Sigmoid colon (tissue), 7 donors: ENCODE results near the gene SERPINB1. TPM values are rescaled to one million over a fixed set of nuclear protein-coding genes. Genes with fewer than 3 reads are reported as not detected.
A peak's percentile ranks its signal among the peaks of the same experiment; 100 is the strongest.

ENCODE experiments used
- DNase-seq: peaks from one replicate; pipeline ENCODE4 v3.0.0-alpha.2; 2019
- H3K27ac ChIP-seq, 4 donors: fragments of 200-600 bp; sonication (generic); one replicate each; pipeline ENCODE4 v1.5.1; 2016 to 2019; ENCODE audit warnings: mild to moderate bottlenecking in 1 of 4
- H3K27me3 ChIP-seq, 3 donors: fragments of 200-600 bp; sonication (generic); one replicate each; pipeline ENCODE4 v1.5.1; 2019; ENCODE audit warnings: mild to moderate bottlenecking in 1 of 3
- H3K36me3 ChIP-seq, 4 donors: fragments of 200-600 bp; sonication (generic); one replicate each; pipeline ENCODE4 v1.5.1; 2016 to 2019
- H3K4me1 ChIP-seq, 4 donors: fragments of 200-600 bp; sonication (generic); one replicate each; pipeline ENCODE4 v1.5.1; 2017 to 2019
- H3K4me3 ChIP-seq, 4 donors: fragments of 200-600 bp; sonication (generic); one replicate each; pipeline ENCODE4 v1.5.1; 2017 to 2019; ENCODE audit warnings: mild to moderate bottlenecking in 2 of 4, moderate library complexity in 1 of 4
- H3K9me3 ChIP-seq, 4 donors: fragments of 200-600 bp in 3 of 4; sonication (generic) in 3 of 4; one replicate each; pipeline versions ENCODE4 v1.5.1 to v1.6.1; 2013 to 2019
- EP300 ChIP-seq, 4 donors: sonication (generic); formaldehyde crosslinking; IDR thresholded peaks; one replicate each; pipeline ENCODE4 v1.6.1; 2017; ENCODE audit warnings: antibody characterized with exemption in 4 of 4
- POLR2A ChIP-seq, 2 donors: fragments of 450-650 bp; IDR thresholded peaks; one replicate each; pipeline ENCODE4 v1.6.1; 2016; ENCODE audit warnings: antibody characterized with exemption in 2 of 2, mild to moderate bottlenecking in 2 of 2, moderate library complexity in 2 of 2
- POLR2AphosphoS5 ChIP-seq, 4 donors: sonication (generic); formaldehyde crosslinking; IDR thresholded peaks; one replicate each; pipeline ENCODE4 v1.6.1; 2017; ENCODE audit warnings: antibody characterized with exemption in 4 of 4
- WGBS, 2 donors: extraction: QIAGEN DNeasy Blood & Tissue Kit; methylation state at CpG; one replicate each; pipeline ENCODE4 v1.1.7; 2013; 5-methylcytosine and 5-hydroxymethylcytosine counted together
- intact Hi-C: fragments of 100-400 bp; cut with DNase I; formaldehyde crosslinking; loops from one replicate; pipeline ENCODE4 v1.15.1; 2023
- polyA plus RNA-seq, 3 donors: library from polyadenylated mRNA; stranded (reverse); fragments of 200-250 nt; gene quantifications; one replicate each; pipeline ENCODE4 v1.2.3, GENCODE V29; 2013
- total RNA-seq, 4 donors: library from RNA; depleted of rRNA; stranded (reverse); fragments of >200 nt; gene quantifications; one replicate each; pipeline ENCODE4 v1.1.0, GENCODE V29; 2016
- TF ChIP-seq, protein P1 (sequence below), 4 experiments: fragments of 450-650 bp in 3 of 4; fragments of 200-600 bp in 1 of 4; IDR thresholded peaks; one replicate each; pipeline ENCODE4 v1.5.1; 2016 to 2019; ENCODE audit warnings: antibody characterized with exemption in 4 of 4, mild to moderate bottlenecking in 3 of 4, moderate library complexity in 2 of 4
- donor health status: healthy with polysubstance abuse.
- donor health status: Bipolar disorder and iron deficiency.
- donor health status: healthy.

The SERPINB1 gene
- total and polyA plus RNA-seq, 7 donors = 19.6 to 230 (median 88.0) TPM

- no peak overlapping the region for H3K4me3 ChIP-seq
- intact Hi-C loops = no loop called here
- peaks cover 0 to 47% (median 39%) of the 10 kb centered on the region in 4 donors for H3K4me1 ChIP-seq
- no peak for DNase-seq
- H3K36me3 ChIP-seq = peaks cover 0 to 12% (median 0%) of the 10 kb centered on the region in 4 donors
- H3K9me3 ChIP-seq = no peaks in the 10 kb centered on the region
- no peaks in the 10 kb centered on the region for H3K27me3 ChIP-seq
- H3K27ac ChIP-seq = peak overlapping the region in 1 of 4 donors; percentile 99
- no peak for TF ChIP-seq POLR2AphosphoS5 (IDR thresholded peaks at IDR 0.05)
- TF ChIP-seq, protein P1, sequence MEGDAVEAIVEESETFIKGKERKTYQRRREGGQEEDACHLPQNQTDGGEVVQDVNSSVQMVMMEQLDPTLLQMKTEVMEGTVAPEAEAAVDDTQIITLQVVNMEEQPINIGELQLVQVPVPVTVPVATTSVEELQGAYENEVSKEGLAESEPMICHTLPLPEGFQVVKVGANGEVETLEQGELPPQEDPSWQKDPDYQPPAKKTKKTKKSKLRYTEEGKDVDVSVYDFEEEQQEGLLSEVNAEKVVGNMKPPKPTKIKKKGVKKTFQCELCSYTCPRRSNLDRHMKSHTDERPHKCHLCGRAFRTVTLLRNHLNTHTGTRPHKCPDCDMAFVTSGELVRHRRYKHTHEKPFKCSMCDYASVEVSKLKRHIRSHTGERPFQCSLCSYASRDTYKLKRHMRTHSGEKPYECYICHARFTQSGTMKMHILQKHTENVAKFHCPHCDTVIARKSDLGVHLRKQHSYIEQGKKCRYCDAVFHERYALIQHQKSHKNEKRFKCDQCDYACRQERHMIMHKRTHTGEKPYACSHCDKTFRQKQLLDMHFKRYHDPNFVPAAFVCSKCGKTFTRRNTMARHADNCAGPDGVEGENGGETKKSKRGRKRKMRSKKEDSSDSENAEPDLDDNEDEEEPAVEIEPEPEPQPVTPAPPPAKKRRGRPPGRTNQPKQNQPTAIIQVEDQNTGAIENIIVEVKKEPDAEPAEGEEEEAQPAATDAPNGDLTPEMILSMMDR (IDR thresholded peaks at IDR 0.05) = no peak
- no peak for TF ChIP-seq POLR2A (IDR thresholded peaks at IDR 0.05)
- no peak for TF ChIP-seq EP300 (IDR thresholded peaks at IDR 0.05)
These were observed 2.3 kb upstream of the SERPINB1 start for GRCh38 chr6:2844008-2844407.

GRCh38 chr6:2843138-2843740 lies 1.6 kb upstream of the SERPINB1 start:
- 20 to 79% methylated on average over 2 of the region's 2 CpGs for WGBS, 2 donors
- peak overlapping the region in 3 of 4 donors; percentile 97 to 99 (median 99) for H3K27ac ChIP-seq
- H3K27me3 ChIP-seq = no peaks in the 10 kb centered on the region
- peaks cover 0 to 19% (median 1%) of the 10 kb centered on the region in 4 donors for H3K36me3 ChIP-seq
- no peak for TF ChIP-seq EP300 (IDR thresholded peaks at IDR 0.05)
- TF ChIP-seq POLR2AphosphoS5 (IDR thresholded peaks at IDR 0.05) = no peak
- TF ChIP-seq, protein P1 (IDR thresholded peaks at IDR 0.05) = no peak
- TF ChIP-seq POLR2A (IDR thresholded peaks at IDR 0.05) = no peak
- no peak overlapping the region for H3K4me3 ChIP-seq
- intact Hi-C loops = no loop called here
- no peak for DNase-seq
- no peaks in the 10 kb centered on the region for H3K9me3 ChIP-seq
- peaks cover 0 to 50% (median 45%) of the 10 kb centered on the region in 4 donors for H3K4me1 ChIP-seq

DNA sequence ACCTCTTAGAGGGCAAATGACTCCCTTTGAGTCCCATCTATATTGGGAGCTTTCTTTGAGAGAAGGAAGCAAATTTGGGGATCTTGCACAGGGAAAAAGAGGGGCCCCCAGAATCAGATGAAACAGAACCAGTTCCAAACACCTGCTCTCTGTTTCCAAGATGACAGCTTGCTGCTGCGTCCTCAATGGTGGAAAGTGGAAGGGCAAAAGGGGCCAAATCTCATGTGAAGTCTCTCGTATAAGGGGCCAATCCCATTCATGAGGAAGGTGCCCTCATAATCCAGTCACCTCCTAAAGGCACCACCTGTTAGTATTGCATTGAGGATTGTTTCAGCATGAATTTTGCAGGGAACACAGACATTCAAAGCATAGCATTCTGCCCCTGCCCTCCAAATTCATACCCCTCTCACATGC lies 483 bp upstream of the SERPINB1 start:
- peak overlapping the region; percentile 64 to 79 (median 70) for H3K4me3 ChIP-seq
- H3K9me3 ChIP-seq = no peaks in the 10 kb centered on the region
- WGBS, 2 donors = 66 to 81% methylated on average over 2 of the region's 2 CpGs
- H3K36me3 ChIP-seq = peaks cover 0 to 30% (median 8%) of the 10 kb centered on the region in 4 donors
- intact Hi-C loops = no loop called here
- no peak for TF ChIP-seq POLR2A (IDR thresholded peaks at IDR 0.05)
- TF ChIP-seq POLR2AphosphoS5 (IDR thresholded peaks at IDR 0.05) = no peak
- TF ChIP-seq, protein P1 (IDR thresholded peaks at IDR 0.05) = no peak
- TF ChIP-seq EP300 (IDR thresholded peaks at IDR 0.05) = no peak
- peaks cover 0 to 50% (median 46%) of the 10 kb centered on the region in 4 donors for H3K4me1 ChIP-seq
- H3K27ac ChIP-seq = peak overlapping the region; percentile 93 to 99 (median 98)
- no peaks in the 10 kb centered on the region for H3K27me3 ChIP-seq
- no peak for DNase-seq

- H3K27ac ChIP-seq = peak overlapping the region; percentile 93 to 99 (median 98)
These were observed 958 bp downstream of the SERPINB1 start for GRCh38 chr6:2840749-2841061.

More at GRCh38 chr6:2840749-2841061, 958 bp downstream of the SERPINB1 start:
- intact Hi-C loops = no loop called here
- TF ChIP-seq POLR2A (IDR thresholded peaks at IDR 0.05) (no peak), POLR2AphosphoS5 (IDR thresholded peaks at IDR 0.05) (no peak), EP300 (IDR thresholded peaks at IDR 0.05) (no peak)
- TF ChIP-seq, protein P1 (IDR thresholded peaks at IDR 0.05) = no peak
- Histone ChIP-seq H3K36me3 (peaks cover 2 to 44% (median 12%) of the 10 kb centered on the region in 4 donors), H3K4me3 (peak overlapping the region; percentile 64 to 79 (median 70)), H3K27me3 (no peaks in the 10 kb centered on the region), H3K9me3 (no peaks in the 10 kb centered on the region), H3K4me1 (peaks cover 0 to 42% (median 36%) of the 10 kb centered on the region in 4 donors)
- WGBS, 2 donors = 10 to 56% methylated on average over 3 of the region's 3 CpGs
- DNase-seq = no peak
